GM12874 (cell line): ENCODE measurements around the gene IFI27.

ENCODE experiments used
- CTCF ChIP-seq: IDR thresholded peaks from 2 replicates; pipeline ENCODE4 v1.5.1; 2011; ENCODE audit warnings: low read depth, mild to moderate bottlenecking, control low read depth, low read length, moderate library complexity; ENCODE audit not compliant: insufficient read depth

Gene IFI27

GRCh38 chr14:94110552-94111181 lies at the start of gene IFI27:
TSS of gene IFI27 (plus strand) at chr14:94110736.
- no peak for TF ChIP-seq CTCF

DNA sequence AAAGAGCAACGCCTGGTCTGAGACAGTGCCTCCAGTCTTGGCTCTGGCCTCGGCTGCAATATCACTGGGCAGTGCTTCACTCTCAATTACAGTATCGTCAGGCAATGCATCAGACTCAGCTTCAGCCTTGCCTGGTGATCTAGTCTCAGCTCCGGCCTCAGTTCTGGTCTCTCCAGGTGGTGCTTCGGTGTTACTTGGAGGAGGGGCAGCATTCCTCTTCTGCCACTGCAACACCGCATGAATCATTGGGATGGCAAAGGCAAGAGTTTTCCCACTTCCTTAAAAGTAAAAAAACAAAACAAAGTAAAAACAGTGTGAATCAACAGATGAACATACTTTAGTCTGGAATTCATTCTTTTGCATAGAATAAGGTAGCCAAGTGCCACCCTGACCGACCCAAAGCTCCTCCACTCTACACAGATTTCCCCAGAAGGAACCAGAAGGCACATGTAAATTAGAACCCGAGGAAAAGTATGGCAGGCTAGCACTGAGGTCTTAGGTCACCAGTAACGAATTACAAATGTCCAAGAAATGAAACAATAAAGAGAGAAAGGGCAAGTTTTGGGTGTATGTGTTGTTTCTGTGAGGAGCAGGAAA lies 48.1 kb upstream of the IFI27 start:
- no peak for TF ChIP-seq CTCF

GRCh38 chr14:94066089-94066676 lies 44.4 kb upstream of the IFI27 start:
- TF ChIP-seq CTCF: no peak

DNA sequence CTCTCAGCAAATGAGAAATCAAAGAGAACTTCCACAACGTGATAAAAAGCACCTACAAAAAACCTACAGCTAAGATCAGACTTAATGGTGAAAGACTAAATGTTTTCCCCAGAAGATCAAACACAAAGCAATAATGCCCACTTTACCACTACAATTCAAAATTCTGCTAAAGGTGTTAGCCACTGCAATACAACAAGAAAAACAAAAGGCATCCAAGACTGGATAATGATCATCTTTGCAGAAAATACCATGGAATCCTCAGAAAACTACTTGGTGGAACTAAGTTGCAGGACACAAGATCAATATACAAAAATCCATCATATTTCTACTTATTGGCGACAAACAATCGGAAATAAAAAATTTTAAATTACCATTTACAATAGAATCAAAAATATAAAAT lies 36.0 kb upstream of the IFI27 start:
- no peak for TF ChIP-seq CTCF

DNA sequence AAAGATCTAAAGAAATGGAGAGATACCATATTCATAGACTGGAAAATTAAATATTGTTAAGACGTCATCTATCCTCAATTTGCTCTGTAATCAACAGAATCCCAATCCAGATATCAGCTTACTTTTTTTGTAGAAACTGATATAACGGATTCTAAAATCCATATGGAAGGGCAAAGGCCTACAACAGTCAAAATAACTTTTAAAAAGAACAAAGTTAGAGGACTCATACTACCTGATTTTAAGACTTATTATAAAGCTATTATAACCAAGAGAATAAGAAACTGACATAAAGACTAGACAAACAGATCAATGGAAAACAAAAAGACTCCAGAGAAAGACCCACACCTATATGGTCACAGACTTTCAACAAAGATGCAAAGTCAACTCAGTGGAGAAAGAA lies 35.5 kb upstream of the IFI27 start:
- TF ChIP-seq CTCF: no peak

- TF ChIP-seq CTCF: no peak
These were observed 33.3 kb upstream of the IFI27 start for GRCh38 chr14:94077111-94077821.

DNA sequence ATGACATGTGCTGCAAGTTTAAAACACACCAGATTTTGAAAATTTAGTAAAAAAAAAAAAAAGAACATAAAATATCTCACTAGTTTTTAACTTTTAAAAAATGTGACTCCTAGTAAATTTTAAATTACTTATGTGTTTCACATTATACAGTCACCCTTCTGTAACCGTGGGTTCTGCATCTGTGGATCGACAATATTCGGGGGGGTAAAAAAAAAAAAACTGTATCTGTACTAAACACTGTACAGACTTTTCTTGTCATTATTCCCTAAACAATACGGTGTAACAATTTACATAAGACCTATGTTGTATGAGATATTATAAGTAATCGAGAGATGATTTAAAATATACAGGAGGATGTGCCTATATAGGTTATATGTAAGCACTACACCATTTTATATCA lies 32.7 kb upstream of the IFI27 start:
- no peak for TF ChIP-seq CTCF
